ENCODE measurements around the gene OR52H1. TPM values are rescaled to one million over a fixed set of nuclear protein-coding genes. Genes with fewer than 3 reads are reported as not detected.
A peak's percentile ranks its signal among the peaks of the same experiment; 100 is the strongest.

The OR52H1 gene
- total and polyA plus RNA-seq, 2 experiments from 2014 or later, result 0.28 TPM; not detected in 1

GRCh38 chr11:5596607-5597201 lies 48.4 kb upstream of the OR52H1 start, which contains the start of gene TRIM6:
TRIM6 (plus strand) TSS chr11:5596637; CDS start chr11:5596898, 261 bp downstream.
- H3K4me2 ChIP-seq, result peak within 1 kb of the TSS; percentile 86
- Mint-ChIP-seq H3K9me3 (no peaks in the 10 kb centered on the region), H3K36me3 (ENCODE audit: low read depth) (no peaks in the 10 kb centered on the region), H3K4me1 (peaks cover 43% of the 10 kb centered on the region), H3K27ac (peak within 1 kb of the TSS; percentile 90), H3K4me3 (peak within 1 kb of the TSS; percentile 94), H3K27me3 (ENCODE audit: insufficient read depth, low read depth, poor library complexity) (peaks cover 8% of the 10 kb centered on the region)
- H3K27me3 ChIP-seq (ENCODE audit: insufficient read depth), result no peaks in the 10 kb centered on the region
- peak within 1 kb of the TSS; percentile 88 for H3K4me3 ChIP-seq
- H4K20me1 ChIP-seq (replicated peaks; ENCODE audit: insufficient read depth), result peaks cover 3% of the 10 kb centered on the region; the same call in 1 of the 2 replicates
- 0 out of 2 replicates have a peak, but pooled peaks cover 3% of the 10 kb centered on the region for H3F3A ChIP-seq (replicated peaks; ENCODE audit: low read depth)
- peaks cover 3% of the 10 kb centered on the region; the same call in 1 of the 2 replicates for H3K9me2 ChIP-seq (ENCODE audit: insufficient read depth)
- TF ChIP-seq STAT1 (IDR thresholded peaks at IDR 0.05; ENCODE audit: unreplicated experiment), result no peak
- TF ChIP-seq POLR2AphosphoS5 (IDR thresholded peaks at IDR 0.05; ENCODE audit: low read depth), result peak; percentile 45
- TF ChIP-seq JUNB (IDR thresholded peaks at IDR 0.05; ENCODE audit: unreplicated experiment), result no peak
- TF ChIP-seq CTCF (conservative IDR thresholded peaks at IDR 0.05; ENCODE audit: low read depth in 2 of 2), result no peak
- H3K79me2 ChIP-seq (replicated peaks; ENCODE audit: insufficient read depth), result peaks cover 47% of the 10 kb centered on the region
- H2AFZ ChIP-seq, result peak within 1 kb of the TSS; percentile 90
- peak within 1 kb of the TSS; percentile 86 for H3K27ac ChIP-seq (ENCODE audit: low read depth)
- DNase-seq (ENCODE audit: low spot score), result peak; percentile 86
- ATAC-seq, result peak; percentile 75
- H3K4me1 ChIP-seq (ENCODE audit: insufficient read depth), result peaks cover 33% of the 10 kb centered on the region
- H3K36me3 ChIP-seq (ENCODE audit: insufficient read depth), result no peaks in the 10 kb centered on the region

- no peak overlapping the region for H3K4me3 ChIP-seq
- H2AFZ ChIP-seq, result no peak overlapping the region
- 0 out of 2 replicates have a peak, but pooled peaks cover 3% of the 10 kb centered on the region for H3F3A ChIP-seq (replicated peaks; ENCODE audit: low read depth)
- Mint-ChIP-seq H3K4me1 (peaks cover 15% of the 10 kb centered on the region; the same call in 2 of the 3 replicates), H3K36me3 (ENCODE audit: low read depth) (peaks cover 9% of the 10 kb centered on the region), H3K4me3 (no peak overlapping the region), H3K27me3 (ENCODE audit: insufficient read depth, low read depth, poor library complexity) (peaks cover 8% of the 10 kb centered on the region), H3K9me3 (peaks cover 5% of the 10 kb centered on the region), H3K27ac (no peak overlapping the region)
- no peak for ATAC-seq
- no peak overlapping the region for H3K4me2 ChIP-seq
- no peak overlapping the region for H3K27ac ChIP-seq (ENCODE audit: low read depth)
- peaks cover 3% of the 10 kb centered on the region; the same call in 1 of the 2 replicates for H3K9me2 ChIP-seq (ENCODE audit: insufficient read depth)
- peaks cover 15% of the 10 kb centered on the region for H3K79me2 ChIP-seq (replicated peaks; ENCODE audit: insufficient read depth)
- peaks cover 14% of the 10 kb centered on the region for H3K4me1 ChIP-seq (ENCODE audit: insufficient read depth)
- no peaks in the 10 kb centered on the region for H4K20me1 ChIP-seq (replicated peaks; ENCODE audit: insufficient read depth)
- H3K27me3 ChIP-seq (ENCODE audit: insufficient read depth), result no peaks in the 10 kb centered on the region
- DNase-seq (ENCODE audit: low spot score), result no peak
- H3K36me3 ChIP-seq (ENCODE audit: insufficient read depth), result no peaks in the 10 kb centered on the region
- TF ChIP-seq POLR2AphosphoS5 (IDR thresholded peaks at IDR 0.05; ENCODE audit: low read depth) (no peak), EZH2phosphoT487 (IDR thresholded peaks at IDR 0.05; ENCODE audit: unreplicated experiment) (no peak), ZNF114 (CRISPR knock-in tag; IDR thresholded peaks at IDR 0.05) (no peak), JUNB (IDR thresholded peaks at IDR 0.05; ENCODE audit: unreplicated experiment) (no peak), CTCF (conservative IDR thresholded peaks at IDR 0.05; ENCODE audit: low read depth in 2 of 2) (no peak), STAT1 (IDR thresholded peaks at IDR 0.05; ENCODE audit: unreplicated experiment) (no peak), CREB1 (CRISPR knock-in tag; IDR thresholded peaks at IDR 0.05; ENCODE audit: low read depth) (no peak), ZNF462 (CRISPR knock-in tag; IDR thresholded peaks at IDR 0.05) (no peak)
Measured at GRCh38 chr11:5593146-5593545, 44.8 kb upstream of the OR52H1 start.
